GM18505 (cell line): ENCODE data around the gene SLC52A3.
"Not testable (repeated sequence)": the region's sequence is repeated elsewhere in the genome, so short reads cannot be mapped to it uniquely, and the experiment has no call there.

Experiments
- ATAC-seq: cut with Tn5 transposase; IDR thresholded peaks from one replicate; pipeline ENCODE4 v1.9.1; 2021; ENCODE audit not compliant: unreplicated experiment
- POLR2A ChIP-seq: IDR thresholded peaks from 4 replicates; pipeline ENCODE4 v1.6.1; 2011; ENCODE audit warnings: borderline replicate concordance; ENCODE audit not compliant: insufficient read depth, insufficient read length; ENCODE audit errors: extremely low read depth

Gene SLC52A3

GRCh38 chr20:728256-728944, 39.9 kb downstream of the SLC52A3 start:
- TF ChIP-seq POLR2A = no peak
- ATAC-seq = no peak

DNA sequence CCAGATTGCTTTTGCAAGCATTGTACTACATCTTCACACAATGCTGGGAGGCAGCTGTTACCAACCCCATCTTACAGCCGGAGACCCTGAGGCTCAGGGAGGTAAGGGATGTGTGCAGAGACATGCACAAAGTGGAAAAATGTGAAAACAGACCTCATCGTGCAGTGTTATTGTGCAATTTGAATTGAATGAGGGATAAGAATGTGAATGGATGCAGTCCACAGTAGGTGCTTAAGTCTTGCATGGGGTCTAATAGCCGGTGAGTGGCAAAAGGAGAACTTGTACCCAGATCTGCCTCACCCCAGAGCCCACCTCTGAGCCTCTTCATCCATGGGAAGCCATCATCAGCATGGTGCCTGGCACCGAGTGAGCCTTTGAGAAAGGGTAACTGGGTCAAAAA, 42.1 kb downstream of the SLC52A3 start:
- no peak for TF ChIP-seq POLR2A
- ATAC-seq = no peak

- TF ChIP-seq POLR2A = no peak
- no peak for ATAC-seq
These were observed 42.8 kb downstream of the SLC52A3 start for GRCh38 chr20:725491-725890.

- not testable (repeated sequence) for ATAC-seq
These were observed 43.5 kb downstream of the SLC52A3 start for GRCh38 chr20:724797-725196.

- no peak for ATAC-seq
- no peak for TF ChIP-seq POLR2A
These were observed 44.5 kb downstream of the SLC52A3 start for GRCh38 chr20:723756-724155.

- no peak for TF ChIP-seq POLR2A
These were observed 45.3 kb downstream of the SLC52A3 start for GRCh38 chr20:722822-723644.

GRCh38 chr20:721876-722275, 46.4 kb downstream of the SLC52A3 start:
- no peak for ATAC-seq
- no peak for TF ChIP-seq POLR2A

More at GRCh38 chr20:722822-723644, 45.3 kb downstream of the SLC52A3 start:
- ATAC-seq = no peak

DNA sequence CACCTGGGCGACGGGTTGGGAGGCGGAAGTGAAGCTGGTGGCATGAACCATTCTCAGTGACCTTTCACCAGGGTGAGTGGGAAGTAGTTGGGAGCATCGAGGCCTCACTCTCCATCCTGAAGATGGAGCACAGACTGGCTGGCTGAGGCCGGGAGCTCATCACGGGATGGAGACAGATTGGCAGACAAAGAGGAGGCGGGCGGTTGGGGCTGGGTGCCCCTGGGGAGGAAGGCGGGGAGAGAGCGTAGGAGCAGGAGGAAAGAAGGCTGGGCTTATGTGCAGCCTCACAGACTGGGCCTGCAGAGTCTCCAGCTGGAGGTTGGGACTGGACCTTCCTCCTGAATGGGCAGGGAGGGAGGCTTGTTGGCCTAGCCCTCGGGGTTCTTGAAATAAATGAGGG, 48.5 kb downstream of the SLC52A3 start:
- TF ChIP-seq POLR2A = no peak
- no peak for ATAC-seq

DNA sequence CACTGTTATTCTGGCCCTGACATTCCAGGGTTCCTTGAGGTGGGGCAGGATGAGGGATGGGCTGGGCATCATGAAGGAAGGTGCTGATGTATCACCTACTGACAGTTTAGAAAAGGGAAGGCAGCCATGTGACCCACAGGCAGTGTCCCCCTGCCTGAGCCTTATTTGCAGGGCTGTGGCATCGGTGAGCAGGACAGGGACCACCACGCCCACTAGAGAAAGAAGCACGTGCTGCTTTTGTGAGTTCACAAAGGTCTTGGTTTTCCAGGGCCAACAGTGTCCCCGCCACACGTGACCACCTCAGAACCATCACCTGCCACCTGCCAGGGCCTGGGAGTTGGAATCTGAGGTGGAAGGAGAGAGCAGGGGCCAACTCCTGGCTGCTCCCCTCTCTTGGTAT, 49.2 kb downstream of the SLC52A3 start:
- no peak for TF ChIP-seq POLR2A
- no peak for ATAC-seq

GRCh38 chr20:717832-718231, 50.5 kb downstream of the SLC52A3 start:
- no peak for ATAC-seq
- TF ChIP-seq POLR2A = no peak

- TF ChIP-seq POLR2A = no peak
- ATAC-seq = no peak
These were observed 51.0 kb downstream of the SLC52A3 start for GRCh38 chr20:717271-717670.

- no peak for TF ChIP-seq POLR2A
- no peak for ATAC-seq
These were observed 53.8 kb downstream of the SLC52A3 start for GRCh38 chr20:714453-714852.

DNA sequence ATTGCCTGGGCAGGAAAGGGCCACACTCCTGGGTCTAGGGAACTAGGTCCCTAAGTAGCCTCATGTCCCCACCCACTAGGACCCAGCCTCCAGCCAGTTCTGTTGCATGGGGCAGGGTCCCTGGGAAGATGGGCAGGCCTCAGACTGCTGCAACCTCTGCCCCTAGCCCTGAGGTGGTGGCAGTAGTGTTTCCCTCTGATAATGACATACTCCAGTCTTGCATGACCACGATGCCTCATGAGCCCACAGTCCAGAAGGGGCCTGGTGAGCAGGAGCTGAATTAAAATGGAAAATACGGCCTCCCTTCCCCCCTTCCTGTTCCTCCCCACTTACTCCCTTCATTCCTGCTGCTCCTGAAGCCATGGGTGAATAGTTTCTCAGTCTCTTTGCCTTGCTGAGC, 56.7 kb downstream of the SLC52A3 start:
- TF ChIP-seq POLR2A = no peak
- no peak for ATAC-seq

- no peak for ATAC-seq
- TF ChIP-seq POLR2A = no peak
These were observed 57.4 kb downstream of the SLC52A3 start for GRCh38 chr20:710780-711450.
